ENCODE results near the gene BANF2.

Gene BANF2

DNA sequence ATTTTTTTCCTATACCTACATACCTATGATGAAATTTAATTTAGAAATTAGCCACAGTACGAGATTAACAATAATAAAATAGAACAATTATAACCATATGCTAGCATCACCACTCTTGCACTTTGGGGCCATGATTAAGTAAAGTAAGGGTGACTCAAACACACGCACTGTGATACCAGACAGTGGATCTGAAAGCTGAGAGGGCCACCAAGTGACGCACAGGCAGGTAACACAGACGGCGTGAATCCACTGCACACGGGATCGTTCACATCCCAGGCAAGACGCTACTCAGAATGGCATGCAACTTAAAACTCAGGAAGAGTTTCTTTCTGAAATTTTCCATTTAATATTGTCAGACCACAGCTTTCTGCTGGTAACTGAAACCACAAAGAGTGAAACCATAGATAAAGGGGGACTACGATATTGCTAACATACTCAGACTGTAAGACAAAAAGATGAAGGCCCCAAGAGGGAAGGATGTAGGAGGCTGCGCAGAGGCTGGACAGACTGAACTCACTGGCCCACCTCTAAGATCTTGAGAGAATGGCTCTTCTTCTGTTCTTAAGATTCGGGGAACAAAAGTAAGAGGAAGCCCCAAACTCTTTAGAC, 35.6 kb upstream of the BANF2 start:
- no peak for DNase-seq (ENCODE audit: low spot score)

GRCh38 chr20:17665756-17666155, 34.0 kb upstream of the BANF2 start:
- no peak for DNase-seq (ENCODE audit: low spot score)

DNA sequence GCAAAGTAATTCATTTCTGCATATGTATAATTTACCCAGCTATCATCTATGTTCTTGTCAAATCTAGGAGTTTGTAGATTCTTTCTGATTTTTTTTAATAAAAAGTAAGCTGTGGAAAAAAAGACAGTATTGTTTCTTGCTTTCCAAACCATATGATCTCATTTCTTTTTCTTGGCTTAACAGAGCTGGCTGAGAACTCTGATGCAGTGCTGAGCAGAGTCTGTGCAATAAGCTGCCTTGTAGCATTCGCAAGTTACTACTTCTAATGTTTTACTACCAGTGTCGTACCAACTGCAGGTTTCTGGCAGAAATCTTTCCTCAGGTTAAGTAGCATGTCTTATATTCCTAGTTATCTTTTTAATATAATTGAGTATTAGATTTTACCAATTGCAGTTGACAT, 33.3 kb upstream of the BANF2 start:
- no peak for DNase-seq (ENCODE audit: low spot score)

- no peak for DNase-seq (ENCODE audit: low spot score)
These were observed 32.3 kb upstream of the BANF2 start for GRCh38 chr20:17667445-17667844.

DNA sequence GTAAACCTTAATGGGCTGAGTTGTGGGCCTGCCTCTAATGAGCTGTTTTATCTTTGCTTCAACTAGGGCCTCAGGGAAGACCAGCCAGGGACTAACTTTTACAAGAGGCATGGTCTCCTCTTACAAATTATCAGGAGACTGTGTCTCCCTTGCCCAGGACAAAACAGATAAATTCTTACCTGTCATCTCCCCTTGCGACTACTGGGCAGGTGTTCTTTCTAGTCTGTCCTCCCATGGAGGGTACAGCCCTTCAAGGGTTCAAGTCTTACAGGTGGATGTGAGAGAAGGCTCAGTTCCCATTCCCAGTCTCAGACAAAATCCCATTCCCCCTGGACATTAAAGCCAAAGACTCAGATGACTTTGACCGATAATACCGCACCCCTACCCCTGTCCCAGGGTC, 31.3 kb upstream of the BANF2 start:
- DNase-seq (ENCODE audit: low spot score), result no peak

GRCh38 chr20:17669306-17669931, 30.3 kb upstream of the BANF2 start:
- no peak for DNase-seq (ENCODE audit: low spot score)

- no peak for DNase-seq (ENCODE audit: low spot score)
These were observed 28.8 kb upstream of the BANF2 start for GRCh38 chr20:17671011-17671410.

DNA sequence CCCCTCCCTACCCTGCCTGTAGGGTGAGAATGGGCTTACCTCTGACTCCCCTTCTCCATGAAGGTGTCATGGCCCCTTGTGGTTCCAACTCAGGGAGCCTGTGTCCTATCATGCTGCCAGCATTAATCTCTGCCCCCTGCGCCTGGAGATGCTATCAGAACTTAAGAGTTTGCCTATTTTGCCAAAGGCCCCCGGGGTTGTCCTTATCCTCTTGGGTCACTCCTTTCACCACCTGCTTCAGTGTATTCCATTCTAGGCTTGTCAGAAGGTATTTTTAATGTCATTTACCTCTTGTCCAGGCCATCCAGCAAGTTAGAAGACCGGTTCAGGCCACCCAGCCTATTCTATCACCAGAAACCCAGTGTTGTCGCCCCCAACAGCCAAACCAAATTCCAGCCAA, 28.2 kb upstream of the BANF2 start:
- no peak for DNase-seq (ENCODE audit: low spot score)

DNA sequence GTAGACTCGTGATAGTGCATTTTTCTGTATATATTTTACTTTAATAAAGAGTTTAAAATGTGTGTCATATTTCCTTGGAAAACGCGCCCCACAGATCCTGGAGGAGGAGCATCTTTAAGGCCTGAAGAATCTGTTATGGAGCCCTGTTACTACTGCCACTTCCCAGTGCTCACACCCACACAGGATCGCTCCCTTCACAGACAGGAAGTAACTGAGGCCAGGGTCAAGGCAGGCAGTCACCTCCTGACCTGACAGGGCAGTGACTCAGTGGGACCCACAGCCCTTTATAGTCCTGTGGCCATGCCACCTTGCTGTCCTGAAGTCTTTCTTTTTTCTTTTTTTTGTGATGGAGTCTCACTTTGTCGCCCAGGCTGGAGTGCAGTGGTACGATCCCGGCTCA, 26.7 kb upstream of the BANF2 start:
- no peak for DNase-seq (ENCODE audit: low spot score)

GRCh38 chr20:17674722-17675518, 24.8 kb upstream of the BANF2 start:
- DNase-seq (ENCODE audit: low spot score), result no peak

- DNase-seq (ENCODE audit: low spot score), result no peak
These were observed 24.0 kb upstream of the BANF2 start for GRCh38 chr20:17675519-17676377.

- no peak for DNase-seq (ENCODE audit: low spot score)
These were observed 23.4 kb upstream of the BANF2 start for GRCh38 chr20:17676378-17676759.

DNA sequence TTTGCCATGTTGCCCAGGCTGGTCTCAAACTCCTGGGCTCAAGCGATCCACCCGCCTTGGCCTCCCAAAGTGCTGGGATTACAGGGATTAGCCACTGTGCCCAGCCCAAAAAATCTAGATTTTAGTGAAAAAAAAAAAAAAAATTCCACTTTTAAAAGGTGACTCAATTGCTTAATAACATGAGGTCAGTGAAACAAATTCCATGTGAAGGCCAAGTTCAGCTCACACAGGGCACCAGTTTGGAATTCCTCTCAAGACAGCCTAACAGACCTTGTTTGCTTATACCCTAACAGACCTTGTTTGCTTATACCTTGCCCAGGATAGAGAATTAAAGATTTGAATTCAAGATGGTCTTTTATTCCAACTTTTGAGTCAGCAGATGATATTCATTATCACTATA, 22.8 kb upstream of the BANF2 start:
- no peak for DNase-seq (ENCODE audit: low spot score)

DNA sequence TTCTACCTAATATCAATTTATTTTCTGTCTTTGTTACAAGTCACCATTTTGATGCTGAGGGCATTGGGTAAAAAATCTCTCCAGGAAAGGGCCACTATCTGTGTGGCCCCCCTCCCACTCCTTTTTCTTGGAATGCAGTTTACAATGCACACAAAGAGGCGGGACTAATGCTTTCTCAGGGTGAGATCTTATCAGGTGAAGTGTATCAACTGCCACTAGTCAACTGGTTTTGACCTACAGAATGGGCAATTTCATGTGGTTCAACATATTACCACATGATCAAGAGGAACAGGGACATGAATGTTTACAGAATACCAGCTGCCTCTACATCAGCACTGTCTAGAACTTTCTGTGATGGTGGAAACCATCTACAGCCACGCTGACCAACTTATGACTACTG, 21.5 kb upstream of the BANF2 start:
- DNase-seq (ENCODE audit: low spot score), result no peak

- DNase-seq (ENCODE audit: low spot score), result no peak
These were observed 20.9 kb upstream of the BANF2 start for GRCh38 chr20:17678886-17679285.

DNA sequence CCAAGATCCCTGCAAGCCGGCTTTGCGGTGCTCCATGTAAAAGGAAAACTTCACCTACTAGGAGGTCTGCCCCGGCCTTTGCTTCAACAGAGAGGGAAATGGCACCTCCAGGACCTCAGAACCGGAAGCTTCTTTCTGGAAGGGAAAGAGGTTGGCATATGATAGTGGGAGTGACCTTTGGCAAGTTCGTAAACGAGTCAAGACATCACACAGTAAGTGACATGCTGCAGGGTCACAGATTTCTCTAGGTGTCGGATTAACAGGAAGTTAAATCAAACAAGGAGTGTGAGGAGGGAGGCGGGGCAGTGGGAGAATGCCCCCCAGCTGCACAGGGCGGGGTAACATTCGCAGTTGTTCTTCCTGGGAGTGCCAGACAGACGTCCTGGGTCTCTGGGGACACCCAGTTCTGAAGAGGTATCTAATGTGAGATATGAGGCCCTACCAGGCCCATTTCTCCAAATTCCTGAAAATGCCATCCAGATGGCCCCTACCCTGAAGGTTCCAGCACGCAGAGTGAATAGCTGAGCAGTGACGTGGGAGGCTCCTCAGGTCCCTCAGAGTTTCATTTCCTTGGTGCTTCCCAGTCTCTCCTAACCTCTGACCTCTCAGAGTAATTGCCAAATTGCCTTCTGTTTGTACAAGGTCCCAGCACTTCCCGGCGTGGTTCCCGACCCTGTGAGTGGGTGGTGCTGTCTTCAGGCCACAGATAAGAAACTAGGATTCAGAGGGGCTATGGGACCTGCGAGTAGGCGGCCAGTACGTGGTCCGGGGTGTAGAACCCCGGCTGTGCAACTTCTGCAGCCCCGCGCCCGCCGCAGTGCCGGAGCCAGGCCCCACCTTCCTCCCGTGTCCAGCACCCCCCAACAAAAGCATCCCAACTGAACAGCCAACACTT, 19.6 kb upstream of the BANF2 start:
- DNase-seq (ENCODE audit: low spot score), result peak; percentile 64

DNA sequence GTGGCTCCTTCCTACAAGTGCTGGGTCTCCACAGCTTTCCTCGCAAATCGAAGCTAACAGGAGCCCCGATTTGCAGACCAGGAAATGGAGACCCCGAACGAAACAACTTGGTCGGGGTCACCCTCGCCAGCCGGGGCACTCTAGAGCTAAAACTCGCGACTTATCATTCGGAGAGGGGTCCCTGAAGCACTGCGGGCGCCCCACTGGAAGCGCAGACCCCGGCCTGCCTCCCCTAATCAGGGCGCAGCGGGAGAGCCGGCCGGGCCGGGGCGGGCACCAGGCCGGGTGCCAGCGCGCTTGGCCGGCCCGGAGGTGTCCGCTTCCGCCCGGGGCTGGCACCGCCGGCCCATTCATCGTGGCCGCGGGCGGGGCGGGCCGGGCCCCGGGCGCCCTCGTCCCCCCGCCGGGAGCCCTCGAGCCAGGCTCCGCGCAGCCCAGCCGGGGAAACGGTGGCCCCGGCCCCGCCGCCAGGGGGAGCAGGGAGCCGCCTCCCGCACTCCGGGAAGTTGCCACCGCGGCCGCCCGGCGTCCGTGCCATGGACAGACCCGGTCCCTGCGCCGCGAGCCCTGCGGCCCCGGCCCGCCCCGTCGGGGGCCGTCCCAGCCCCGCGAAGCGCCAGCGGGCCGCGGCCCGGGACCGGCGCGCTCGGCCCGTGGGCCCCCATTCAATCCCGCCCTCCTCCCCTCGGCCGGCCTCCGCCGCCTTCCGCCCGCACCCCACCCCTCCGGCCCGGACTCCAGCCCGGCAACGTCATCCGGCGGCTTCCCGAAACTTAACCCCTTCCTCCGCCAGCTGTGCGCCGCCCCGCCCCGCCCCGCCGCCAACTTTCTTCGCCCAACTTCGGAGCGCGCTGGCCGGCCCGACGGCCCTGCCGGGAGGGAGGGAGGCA, 18.7 kb upstream of the BANF2 start:
- peak; percentile 92 for DNase-seq (ENCODE audit: low spot score)

DNA sequence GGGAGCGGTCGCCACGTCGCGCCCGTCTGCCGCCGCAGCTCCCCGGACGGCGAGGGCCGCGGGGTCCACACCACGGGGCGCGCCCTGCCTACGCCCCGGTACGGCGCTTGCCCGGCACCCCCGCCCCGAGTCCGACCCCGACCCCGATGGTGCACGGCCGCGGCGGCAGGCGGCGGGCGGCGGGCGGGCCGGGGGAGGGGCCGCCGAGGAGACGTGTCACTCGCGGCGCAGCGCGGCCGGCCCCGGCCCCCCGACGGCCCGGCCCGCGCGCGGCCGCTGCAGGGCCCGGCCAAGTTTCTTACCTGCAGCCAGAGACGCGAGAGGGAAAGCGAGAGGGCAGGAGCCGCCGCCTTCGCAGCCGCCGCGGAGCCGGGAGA, 18.1 kb upstream of the BANF2 start:
- no peak for DNase-seq (ENCODE audit: low spot score)

- DNase-seq (ENCODE audit: low spot score), result peak; percentile 99
These were observed 17.5 kb upstream of the BANF2 start, which contains the start of gene RRBP1 for GRCh38 chr20:17682103-17682888. RRBP1 (minus strand) TSS chr20:17682242; CDS start chr20:17660507, 21,735 bp downstream.

- no peak for DNase-seq (ENCODE audit: low spot score)
These were observed 16.9 kb upstream of the BANF2 start for GRCh38 chr20:17682889-17683198.

Measured in ecto neural progenitor cell (in vitro differentiated cells).